HepG2 (cell line): ENCODE measurements around the gene ANKS3. TPM values are rescaled to one million over a fixed set of nuclear protein-coding genes. Genes with fewer than 3 reads are reported as not detected.
A peak's percentile ranks its signal among the peaks of the same experiment; 100 is the strongest.

ENCODE experiments used
- ATAC-seq: fragments of 200-7000 bp; cut with Tn5 transposase; 3 replicates; pipeline ENCODE4 v1.9.1; 2020; ENCODE audit warnings: mild to moderate bottlenecking, moderate library complexity
- BruUV-seq: library from RNA; stranded (reverse); fragments of 400-500 nt; replicated peaks from 2 replicates; lab custom pipeline; 2021; lab: Mats Ljungman, UMichigan
- CTCF ChIA-PET: fragments of 300-600 bp; formaldehyde crosslinking; extraction: SDS; loops from one replicate; lab custom pipeline; 2021; ENCODE audit warnings: low total read pairs, inconsistent platforms, low intra/inter-chr PET ratio; lab: Yijun Ruan, JAX
- POLR2A ChIA-PET: fragments of 350-600 bp; sonication (Branson Sonifier 250); formaldehyde crosslinking; loops from one replicate; lab custom pipeline; 2020; ENCODE audit warnings: antibody characterized with exemption, inconsistent platforms; lab: Yijun Ruan, JAX
- DNase-seq: peaks from one replicate; pipeline ENCODE4 v3.0.0-alpha.2; 2015; ENCODE audit warnings: low spot score
- FAIRE-seq: peaks from 3 replicates; lab custom pipeline; 2011; peaks lifted over from hg19 to GRCh38; lab: Jason Lieb, UNC
- H2AFZ ChIP-seq: one replicate; pipeline ENCODE4 v1.6.1; 2011; ENCODE audit warnings: low read length, inconsistent platforms
- H3K27ac ChIP-seq: fragments of 300-600 bp; 3 replicates; pipeline ENCODE4 v1.8.0; 2011; ENCODE audit warnings: mixed run types, mild to moderate bottlenecking, mixed read lengths, low read length, inconsistent platforms; ENCODE audit not compliant: insufficient read depth; ENCODE audit errors: extremely low read length
- H3K27me3 ChIP-seq, 2 experiments: fragments of 200-600 bp in 1 of 2; 2 replicates in 1 of 2; 3 replicates in 1 of 2; pipeline versions ENCODE4 v1.6.0 to v1.8.0; 2011; ENCODE audit warnings: low read length in 2 of 2, mild to moderate bottlenecking in 2 of 2, moderate library complexity in 2 of 2, inconsistent platforms in 1 of 2; ENCODE audit not compliant: insufficient read depth in 2 of 2, control insufficient read depth in 1 of 2
- H3K36me3 ChIP-seq, 2 experiments: fragments of 200-600 bp in 1 of 2; replicated peaks in 1 of 2; 2 replicates in 1 of 2; 3 replicates in 1 of 2; pipeline versions ENCODE4 v1.5.1 to v1.8.0; 2011; ENCODE audit warnings: low read length in 2 of 2, inconsistent platforms in 1 of 2; ENCODE audit not compliant: insufficient read depth in 2 of 2, control insufficient read depth in 1 of 2
- H3K4me1 ChIP-seq: 2 replicates; pipeline ENCODE4 v1.5.1; 2012; ENCODE audit warnings: low read length, inconsistent platforms; ENCODE audit not compliant: insufficient read depth
- H3K4me2 ChIP-seq: 2 replicates; pipeline ENCODE4 v1.6.0; 2011; ENCODE audit warnings: low read depth, low read length, inconsistent platforms
- H3K4me3 ChIP-seq, 3 experiments: fragments of 200-600 bp in 1 of 3; sonication (generic), shearing (Covaris generic) in 1 of 3; replicated peaks in 1 of 3; 2 replicates each; pipeline ENCODE4 v1.5.1; 2011 to 2016; ENCODE audit warnings: low read length in 3 of 3, inconsistent platforms in 2 of 3, low read depth in 2 of 3, mild to moderate bottlenecking in 2 of 3, control low read depth in 1 of 3, mixed read lengths in 1 of 3; ENCODE audit not compliant: insufficient read depth in 1 of 3
- H3K79me2 ChIP-seq: one replicate; pipeline ENCODE4 v1.6.1; 2011; ENCODE audit warnings: low read length, inconsistent platforms; ENCODE audit not compliant: insufficient read depth
- H3K9ac ChIP-seq: 2 replicates; pipeline ENCODE4 v1.6.0; 2011; ENCODE audit warnings: mild to moderate bottlenecking, low read depth, low read length, inconsistent platforms; ENCODE audit not compliant: insufficient read depth
- H3K9me3 ChIP-seq: 2 replicates; pipeline ENCODE4 v1.5.1; 2012; ENCODE audit warnings: mild to moderate bottlenecking, low read length
- H4K20me1 ChIP-seq: 2 replicates; pipeline ENCODE4 v1.6.0; 2011; ENCODE audit warnings: inconsistent platforms, mild to moderate bottlenecking, low read length, moderate library complexity; ENCODE audit not compliant: insufficient read depth
- GATAD1 ChIP-seq: IDR thresholded peaks from 2 replicates; pipeline ENCODE4 v1.6.1; 2016; ENCODE audit warnings: missing genetic modification reagents, missing compliant biosample characterization
- GFI1 ChIP-seq: sonication (generic); formaldehyde crosslinking; IDR thresholded peaks from 2 replicates; pipeline ENCODE4 v1.5.0; 2020; ENCODE audit warnings: missing genetic modification reagents, mild to moderate bottlenecking, borderline replicate concordance
- GTF2F1 ChIP-seq: fragments of 150-350 bp; IDR thresholded peaks from 2 replicates; pipeline ENCODE4 v1.6.1; 2014; ENCODE audit warnings: low read length
- IKZF4 ChIP-seq: sonication (generic); formaldehyde crosslinking; IDR thresholded peaks from 2 replicates; pipeline ENCODE4 v1.5.1; 2020; ENCODE audit warnings: borderline replicate concordance, mild to moderate bottlenecking, low read depth, missing genetic modification reagents; ENCODE audit errors: not compliant biosample characterization
- KLF6 ChIP-seq: IDR thresholded peaks from 2 replicates; pipeline ENCODE4 v1.8.0; 2016; ENCODE audit warnings: missing biosample characterization, missing genetic modification reagents
- MIXL1 ChIP-seq: IDR thresholded peaks from 2 replicates; pipeline ENCODE4 v1.6.1; 2016
- MTA1 ChIP-seq: sonication (generic); formaldehyde crosslinking; IDR thresholded peaks from 2 replicates; pipeline ENCODE4 v1.4.0; 2020; ENCODE audit warnings: missing genetic modification reagents, mild to moderate bottlenecking, borderline replicate concordance
- NCOR1 ChIP-seq: fragments of 200-600 bp; sonication (generic); IDR thresholded peaks from 2 replicates; pipeline ENCODE4 v1.7.0; 2017; ENCODE audit warnings: antibody characterized with exemption, low read length, borderline replicate concordance
- NR2F6 ChIP-seq, 2 experiments: IDR thresholded peaks; 2 replicates each; pipeline ENCODE4 v1.6.1; 2016; ENCODE audit warnings: antibody characterized with exemption in 1 of 2, mild to moderate bottlenecking in 1 of 2
- ZBTB7A ChIP-seq: sonication (generic); formaldehyde crosslinking; IDR thresholded peaks from 2 replicates; pipeline ENCODE4 v1.8.0; 2022; ENCODE audit warnings: mild to moderate bottlenecking, missing genetic modification reagents
- ZKSCAN8 ChIP-seq: IDR thresholded peaks from 2 replicates; pipeline ENCODE4 v1.6.1; 2016; ENCODE audit warnings: borderline replicate concordance, missing genetic modification reagents, missing compliant biosample characterization
- ZNF337 ChIP-seq: sonication (generic); formaldehyde crosslinking; IDR thresholded peaks from 2 replicates; pipeline ENCODE4 v1.5.1; 2020; ENCODE audit warnings: missing genetic modification reagents, low read depth, mild to moderate bottlenecking, borderline replicate concordance
- WGBS: methylation state at CpG from one replicate; pipeline ENCODE4 v1.1.6; 2017; ENCODE audit warnings: low lambda C conversion rate; 5-methylcytosine and 5-hydroxymethylcytosine counted together
- in situ Hi-C: cut with HindIII; loops from 2 replicates; pipeline ENCODE4 v1.10.0; 2017; ENCODE audit warnings: low pct_unique_long_range_greater_than_20kb; ENCODE audit not compliant: extremely low pct_ligation_motif_present
- intact Hi-C: fragments of 100-400 bp; cut with micrococcal nuclease; formaldehyde crosslinking; loops from one replicate; pipeline ENCODE4 v1.10.0; 2022; ENCODE audit not compliant: unreplicated experiment
- polyA plus RNA-seq, 8 experiments: library from polyadenylated mRNA; depleted of rRNA in 3 of 8; stranded (reverse) in 7 of 8; unstranded in 1 of 8; fragments of >200 nt; fragmentation: Illumina TruSeq in 4 of 8; extraction: Trizol in 4 of 8; gene quantifications; 2 replicates each; pipeline versions ENCODE4 v1.2.1 to v1.2.3, GENCODE V29; 2011 to 2016; ENCODE audit warnings: low read depth in 4 of 8, missing spikeins in 1 of 8, mixed read lengths in 1 of 8; ENCODE audit not compliant: insufficient read depth in 1 of 8
- total RNA-seq, 5 experiments: library from RNA; depleted of rRNA; stranded (reverse); fragments of >200 nt; fragmentation: Illumina TruSeq; extraction: Trizol; gene quantifications; 2 replicates each; pipeline ENCODE4 v1.2.3, GENCODE V29; 2016; ENCODE audit warnings: low read depth in 1 of 5
- TF ChIP-seq, protein P1 (sequence below): sonication (generic); formaldehyde crosslinking; IDR thresholded peaks from 2 replicates; pipeline ENCODE4 v1.5.0; 2020; ENCODE audit warnings: missing genetic modification reagents
- TF ChIP-seq, protein P2 (sequence below): sonication (generic); formaldehyde crosslinking; IDR thresholded peaks from 2 replicates; pipeline ENCODE4 v1.5.0; 2020; ENCODE audit warnings: missing genetic modification reagents
- TF ChIP-seq, protein P3 (sequence below): sonication (generic); formaldehyde crosslinking; IDR thresholded peaks from 2 replicates; pipeline ENCODE4 v1.5.1; 2020; ENCODE audit warnings: missing genetic modification reagents, mild to moderate bottlenecking, borderline replicate concordance

Gene ANKS3
- total and polyA plus RNA-seq, 2 of the 13 experiments (the other 11 are each of a cell fraction or from before 2014, with no cell fraction given), result 11.4 to 15.9 TPM

DNA sequence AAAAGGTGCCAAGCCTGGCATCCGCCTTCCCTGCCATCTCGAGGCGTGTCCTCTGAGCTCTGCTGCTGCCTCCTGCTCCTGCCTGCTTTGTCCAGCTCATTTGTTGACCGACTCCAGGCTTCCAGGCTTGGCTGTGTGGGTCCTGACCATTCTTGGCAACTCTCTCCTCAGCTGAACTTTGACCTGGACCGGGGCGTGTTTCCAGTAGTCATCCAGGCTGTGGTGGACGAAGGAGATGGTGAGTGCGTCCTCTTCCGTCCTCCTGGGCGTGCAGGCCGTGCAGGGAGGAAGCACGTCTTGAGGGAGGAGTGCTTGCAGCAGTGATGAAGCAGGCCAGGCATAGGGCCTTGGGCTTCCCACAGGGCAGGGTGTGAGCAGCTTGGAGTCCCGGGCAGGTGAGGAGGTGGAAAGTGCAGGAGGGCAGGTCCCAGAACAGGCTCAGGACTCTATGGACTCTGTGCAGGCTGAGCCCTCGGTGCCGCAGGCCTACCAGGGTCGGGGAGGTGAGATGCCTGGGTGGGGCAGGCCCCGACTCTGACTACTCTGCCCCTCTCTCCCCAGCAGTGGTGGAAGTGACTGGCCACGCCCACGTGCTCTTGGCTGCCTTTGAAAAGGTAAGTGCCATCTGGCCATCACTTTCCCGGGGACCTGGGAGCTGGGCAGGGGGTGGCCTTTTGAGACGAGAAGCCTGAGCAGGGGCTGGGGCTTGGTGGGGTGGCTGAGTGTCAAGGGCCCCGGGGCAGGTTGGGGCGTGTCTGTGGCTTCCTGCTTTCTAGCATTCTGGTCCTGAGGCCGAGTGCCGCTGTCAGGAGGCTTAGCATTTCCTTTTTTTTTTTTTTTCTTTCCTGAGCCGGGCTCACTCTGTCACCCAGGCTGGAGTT, 69.3 kb downstream of the ANKS3 start (continued):
- TF ChIP-seq ZKSCAN8 (CRISPR knock-in tag), result no peak

DNA sequence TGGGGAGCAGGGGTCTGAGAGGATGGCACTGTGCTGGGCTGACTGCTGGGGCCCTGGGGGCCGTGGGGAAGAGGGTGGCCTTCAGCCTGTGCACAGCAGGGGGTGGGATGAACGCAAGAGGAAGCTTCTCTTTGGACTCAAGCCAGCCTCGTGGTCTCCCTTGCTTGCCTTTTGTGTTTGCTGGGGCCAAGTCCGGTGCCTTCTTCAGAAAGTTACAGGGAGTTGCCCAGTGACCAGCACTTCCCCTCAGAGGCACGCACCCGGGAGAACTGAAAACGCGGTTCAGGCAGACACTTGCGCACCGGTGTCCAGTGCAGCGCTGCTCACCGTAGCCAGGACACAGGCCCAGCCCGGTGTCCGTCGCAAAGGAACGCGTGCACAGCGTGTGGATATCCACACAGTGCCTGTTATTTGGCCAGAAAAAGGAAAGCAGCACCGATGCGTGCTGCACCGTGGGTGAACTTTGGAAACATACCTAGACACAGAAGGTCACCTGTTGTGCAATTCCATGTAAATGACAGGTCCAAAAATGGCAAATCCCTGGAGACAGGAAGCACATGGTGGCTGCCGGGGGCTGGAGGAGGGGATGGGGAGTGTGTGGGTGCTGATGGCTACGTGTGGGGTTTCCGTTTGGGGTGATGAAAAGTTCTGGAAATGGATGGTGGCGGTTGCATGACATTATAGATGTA, 70.2 kb downstream of the ANKS3 start:
- in situ Hi-C loops (loop anchor here (5.0 kb wide), 1 partner anchor 47 kb away; no protein-coding TSS in a partner anchor), intact Hi-C loops (loop anchor here (2.0 kb wide), 1 partner anchor 39 kb away; the partner anchor contains the start of gene MGRN1)
- WGBS, result under 1% methylated on average over 9 of the region's 25 CpGs
- POLR2A ChIA-PET, result interaction anchor here (0.9 to 2.9 kb wide), 12 partner anchors 10 to 128 kb away, joined by 3 to 39 read pairs (median 5); partner anchors contain the start of genes CDIP1, MGRN1 and ZNF500
- CTCF ChIA-PET, result no interaction called here
- Histone ChIP-seq H3K9me3 (no peaks in the 10 kb centered on the region), H2AFZ (no peak overlapping the region), H4K20me1 (no peaks in the 10 kb centered on the region), H3K79me2 (peaks cover 6% of the 10 kb centered on the region), H3K27ac (peak overlapping the region; percentile 97), H3K4me3 (peak overlapping the region in 2 of 3 experiments; percentile 24 to 65; a peak in 4 of 6 replicates), H3K9ac (peak overlapping the region; percentile 77), H3K4me1 (peaks cover 83% of the 10 kb centered on the region), H3K4me2 (peak overlapping the region; percentile 92), H3K27me3 (no peaks in the 10 kb centered on the region; a peak in 1 of 5 replicates), H3K36me3 (peaks cover 14 to 27% of the 10 kb centered on the region in 2 experiments)
- ATAC-seq, result peak; percentile 83
- DNase-seq, result peak; percentile 94
- BruUV-seq, result TSS peak; percentile 94
- peak; percentile 92 for FAIRE-seq
- peak; percentile 97 for TF ChIP-seq IKZF4
- 0 out of 2 replicates have a peak, but pooled peaks have one; percentile 22 for TF ChIP-seq GFI1
- TF ChIP-seq ZNF337 (CRISPR knock-in tag), result peak; percentile 24; the same call in 1 of the 2 replicates
- TF ChIP-seq, protein P1, sequence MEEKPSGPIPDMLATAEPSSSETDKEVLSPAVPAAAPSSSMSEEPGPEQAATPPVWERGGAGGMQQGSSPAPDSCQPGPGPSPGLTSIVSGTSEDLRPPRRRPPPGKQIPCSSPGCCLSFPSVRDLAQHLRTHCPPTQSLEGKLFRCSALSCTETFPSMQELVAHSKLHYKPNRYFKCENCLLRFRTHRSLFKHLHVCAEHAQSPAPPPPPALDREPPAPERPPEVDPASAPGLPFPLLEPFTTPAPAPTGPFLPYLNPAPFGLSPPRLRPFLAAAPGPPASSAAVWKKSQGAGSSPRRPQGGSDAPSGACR (CRISPR knock-in tag), result peak; percentile 80; the same call in 1 of the 2 replicates
- TF ChIP-seq KLF6 (CRISPR knock-in tag), result peak; percentile 96
- peak; percentile 80 for TF ChIP-seq ZBTB7A
- TF ChIP-seq NR2F6 (IDR thresholded peaks at IDR 0.05), result peak; percentile 84
- TF ChIP-seq NR2F6 (CRISPR knock-in tag; IDR thresholded peaks at IDR 0.05), result peak; percentile 96
- peak; percentile 70 for TF ChIP-seq MTA1 (CRISPR knock-in tag)
- TF ChIP-seq GATAD1 (CRISPR knock-in tag), result peak; percentile 71
- TF ChIP-seq, protein P2, sequence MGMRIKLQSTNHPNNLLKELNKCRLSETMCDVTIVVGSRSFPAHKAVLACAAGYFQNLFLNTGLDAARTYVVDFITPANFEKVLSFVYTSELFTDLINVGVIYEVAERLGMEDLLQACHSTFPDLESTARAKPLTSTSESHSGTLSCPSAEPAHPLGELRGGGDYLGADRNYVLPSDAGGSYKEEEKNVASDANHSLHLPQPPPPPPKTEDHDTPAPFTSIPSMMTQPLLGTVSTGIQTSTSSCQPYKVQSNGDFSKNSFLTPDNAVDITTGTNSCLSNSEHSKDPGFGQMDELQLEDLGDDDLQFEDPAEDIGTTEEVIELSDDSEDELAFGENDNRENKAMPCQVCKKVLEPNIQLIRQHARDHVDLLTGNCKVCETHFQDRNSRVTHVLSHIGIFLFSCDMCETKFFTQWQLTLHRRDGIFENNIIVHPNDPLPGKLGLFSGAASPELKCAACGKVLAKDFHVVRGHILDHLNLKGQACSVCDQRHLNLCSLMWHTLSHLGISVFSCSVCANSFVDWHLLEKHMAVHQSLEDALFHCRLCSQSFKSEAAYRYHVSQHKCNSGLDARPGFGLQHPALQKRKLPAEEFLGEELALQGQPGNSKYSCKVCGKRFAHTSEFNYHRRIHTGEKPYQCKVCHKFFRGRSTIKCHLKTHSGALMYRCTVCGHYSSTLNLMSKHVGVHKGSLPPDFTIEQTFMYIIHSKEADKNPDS (CRISPR knock-in tag), result no peak
- TF ChIP-seq GTF2F1, result no peak
- TF ChIP-seq, protein P3, sequence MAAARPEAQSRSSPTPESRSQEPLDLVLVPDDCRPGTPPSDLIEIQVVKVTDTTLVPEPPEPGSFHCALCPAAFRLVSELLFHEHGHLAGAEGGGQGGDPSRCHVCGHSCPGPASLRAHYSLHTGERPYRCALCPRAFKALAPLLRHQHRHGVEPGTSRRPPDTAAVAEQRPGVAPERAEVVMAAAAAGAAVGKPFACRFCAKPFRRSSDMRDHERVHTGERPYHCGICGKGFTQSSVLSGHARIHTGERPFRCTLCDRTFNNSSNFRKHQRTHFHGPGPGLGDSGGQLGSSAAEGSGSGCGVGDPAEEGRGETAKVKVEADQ (CRISPR knock-in tag), result peak; percentile 97
- peak; percentile 85; the same call in 1 of the 2 replicates for TF ChIP-seq MIXL1 (CRISPR knock-in tag)
- peak; percentile 92; the same call in 1 of the 2 replicates for TF ChIP-seq NCOR1
